ENCODE results near the gene AHDC1. TPM values are rescaled to one million over a fixed set of nuclear protein-coding genes. Genes with fewer than 3 reads are reported as not detected.

AHDC1 gene
- total RNA-seq, 4 donors from 2014 or later, result 25.5 to 91.4 (median 47.8) TPM

- whole genome bisulfite sequencing, 2 donors, result 65 to 68% methylated on average over 12 to 15 of the region's 15 CpGs
- DNase-seq, result no peak
- no peak for TF ChIP-seq CTCF (IDR thresholded peaks at IDR 0.05)
- no peak for TF ChIP-seq POLR2A (IDR thresholded peaks at IDR 0.05)
- no peaks in the 10 kb centered on the region for H3K9me3 ChIP-seq
- no peak overlapping the region for H3K4me3 ChIP-seq (replicated peaks in 1 of 3)
- H3K36me3 ChIP-seq, result no peaks in the 10 kb centered on the region
- peaks cover 83 to 95% of the 10 kb centered on the region in 2 donors for H3K4me1 ChIP-seq
- H3K27me3 ChIP-seq, result no peaks in the 10 kb centered on the region
- H3K27ac ChIP-seq, result peak overlapping the region in 1 of 3 donors; percentile 91
- intact Hi-C loops (cut with DNase I), result no loop called here
Measured at GRCh38 chr1:27567146-27567526, 36.8 kb downstream of the AHDC1 start.

- no peaks in the 10 kb centered on the region for H3K9me3 ChIP-seq
- H3K27ac ChIP-seq, result peak overlapping the region; percentile 0 to 91 (median 61)
- DNase-seq, result no peak
- H3K36me3 ChIP-seq, result no peaks in the 10 kb centered on the region
- no peak overlapping the region for H3K4me3 ChIP-seq (replicated peaks in 1 of 3)
- TF ChIP-seq POLR2A (IDR thresholded peaks at IDR 0.05) (no peak), CTCF (IDR thresholded peaks at IDR 0.05) (no peak)
- 58 to 66% methylated on average over 13 of the region's 13 CpGs for WGBS, 2 donors
- peaks cover 83 to 95% of the 10 kb centered on the region in 2 donors for H3K4me1 ChIP-seq
- intact Hi-C loops (cut with DNase I), result no loop called here
- no peaks in the 10 kb centered on the region for H3K27me3 ChIP-seq
Measured at GRCh38 chr1:27566462-27567145, 37.3 kb downstream of the AHDC1 start.

DNA sequence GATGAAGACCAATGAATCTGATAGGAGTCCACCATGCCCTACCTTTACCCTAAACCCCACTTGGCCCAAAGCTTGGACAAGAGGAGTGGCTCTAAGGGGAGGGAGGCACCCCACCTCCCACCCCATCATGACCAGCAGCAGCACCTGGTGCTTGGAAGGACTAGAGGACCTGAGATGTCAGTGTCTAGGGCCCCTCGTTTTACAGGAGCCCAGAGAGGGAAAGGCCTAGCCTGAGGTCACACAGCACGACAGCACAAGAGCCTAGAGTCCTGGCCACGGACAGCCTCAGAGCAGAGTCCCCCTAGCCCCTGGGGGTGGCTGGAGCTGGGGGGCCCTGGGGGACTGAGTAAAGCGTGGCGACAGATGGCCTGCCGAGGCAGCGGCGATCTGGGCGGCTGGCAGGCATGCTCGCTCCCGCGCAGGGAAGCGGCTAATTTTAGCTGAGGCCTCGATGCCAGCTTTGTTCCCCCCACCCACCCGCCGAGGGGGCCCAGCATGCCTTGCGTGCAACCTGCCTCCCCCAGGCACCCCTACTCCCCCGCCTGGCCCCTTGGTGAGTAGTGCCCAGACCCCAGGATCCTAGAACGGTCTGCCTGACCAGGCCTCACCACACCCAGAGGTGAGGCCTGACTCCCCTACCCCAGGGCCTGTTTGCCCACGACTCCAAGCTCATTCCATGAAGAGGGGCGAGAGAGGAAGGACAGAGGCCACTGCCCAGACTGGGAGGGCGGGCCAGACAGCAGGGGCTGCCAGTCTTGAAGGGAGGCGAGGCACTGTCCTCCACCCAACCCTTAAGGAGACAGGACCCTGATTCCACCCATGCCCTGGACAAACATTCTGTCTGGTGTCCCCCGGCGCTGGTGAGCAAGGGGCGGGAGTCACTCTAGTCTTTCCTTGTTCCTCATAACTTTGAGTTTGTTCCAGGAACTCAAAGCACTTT, 39.0 kb downstream of the AHDC1 start:
- TF ChIP-seq CTCF (IDR thresholded peaks at IDR 0.05) (no peak), POLR2A (IDR thresholded peaks at IDR 0.05) (no peak)
- H3K27ac ChIP-seq, result peak overlapping the region; percentile 61 to 91 (median 84)
- H3K4me1 ChIP-seq, result peaks cover 78 to 95% of the 10 kb centered on the region in 2 donors
- 68 to 83% methylated on average over 10 to 20 of the region's 26 CpGs for WGBS, 2 donors
- no peaks in the 10 kb centered on the region for H3K36me3 ChIP-seq
- intact Hi-C loops (cut with DNase I), result no loop called here
- H3K27me3 ChIP-seq, result no peaks in the 10 kb centered on the region
- DNase-seq, result no peak
- no peaks in the 10 kb centered on the region for H3K9me3 ChIP-seq
- no peak overlapping the region for H3K4me3 ChIP-seq (replicated peaks in 1 of 3)

DNA sequence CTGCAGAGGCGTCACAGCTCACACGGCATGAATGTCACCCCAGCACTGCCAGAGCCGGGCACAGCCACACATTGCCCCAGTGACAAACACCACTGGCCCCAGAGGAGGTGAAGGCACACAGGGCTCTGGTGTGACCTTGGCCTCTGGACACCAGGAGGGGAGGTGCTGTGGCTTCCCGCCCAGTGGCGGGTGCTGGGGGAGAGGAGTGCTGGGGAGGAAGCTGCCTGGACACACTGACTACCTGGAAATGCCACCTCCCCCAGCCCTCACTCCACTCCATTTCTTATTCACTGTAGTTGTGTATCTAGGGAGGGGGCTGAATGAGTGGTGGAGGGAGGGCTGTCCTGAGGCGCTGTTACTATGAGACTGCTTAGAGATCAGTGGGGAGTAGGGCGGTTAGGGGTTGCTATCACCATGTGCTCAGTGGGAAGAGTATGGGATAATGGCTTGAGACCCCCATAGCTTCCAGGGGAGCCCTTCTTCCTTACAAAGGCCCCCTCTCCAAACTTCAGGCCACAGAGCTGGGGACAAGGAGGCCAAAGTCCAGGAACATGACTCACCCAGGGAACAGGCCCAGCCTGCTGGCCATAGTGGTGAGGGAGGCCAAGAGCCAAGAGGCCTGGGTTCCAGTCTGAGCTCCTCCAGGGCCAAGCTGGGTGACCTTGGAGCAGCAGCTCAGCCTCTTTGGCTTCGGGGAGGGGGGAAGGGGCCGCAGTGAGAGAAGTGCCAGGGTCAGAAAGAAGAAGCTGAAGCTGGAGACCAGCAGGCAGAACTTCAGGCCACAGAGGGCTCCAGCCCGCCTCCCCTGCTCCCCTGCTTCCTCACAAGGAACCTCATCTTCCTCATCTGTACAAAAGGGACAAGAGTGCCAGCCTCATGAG, 40.1 kb downstream of the AHDC1 start:
- Histone ChIP-seq H3K27ac (peak overlapping the region; percentile 61 to 91 (median 84)), H3K4me1 (peaks cover 77 to 88% of the 10 kb centered on the region in 2 donors), H3K4me3 (replicated peaks in 1 of 3) (no peak overlapping the region), H3K36me3 (no peaks in the 10 kb centered on the region), H3K9me3 (no peaks in the 10 kb centered on the region), H3K27me3 (no peaks in the 10 kb centered on the region)
- peak; percentile 76 to 80 for DNase-seq
- 37 to 46% methylated on average over 10 of the region's 10 CpGs for WGBS, 2 donors
- intact Hi-C loops (cut with DNase I), result no loop called here
- no peak for TF ChIP-seq CTCF (IDR thresholded peaks at IDR 0.05)
- peak in 1 of 2 donors; percentile 19 for TF ChIP-seq POLR2A (IDR thresholded peaks at IDR 0.05)
